ENCODE data around the gene FHOD3.

DNA sequence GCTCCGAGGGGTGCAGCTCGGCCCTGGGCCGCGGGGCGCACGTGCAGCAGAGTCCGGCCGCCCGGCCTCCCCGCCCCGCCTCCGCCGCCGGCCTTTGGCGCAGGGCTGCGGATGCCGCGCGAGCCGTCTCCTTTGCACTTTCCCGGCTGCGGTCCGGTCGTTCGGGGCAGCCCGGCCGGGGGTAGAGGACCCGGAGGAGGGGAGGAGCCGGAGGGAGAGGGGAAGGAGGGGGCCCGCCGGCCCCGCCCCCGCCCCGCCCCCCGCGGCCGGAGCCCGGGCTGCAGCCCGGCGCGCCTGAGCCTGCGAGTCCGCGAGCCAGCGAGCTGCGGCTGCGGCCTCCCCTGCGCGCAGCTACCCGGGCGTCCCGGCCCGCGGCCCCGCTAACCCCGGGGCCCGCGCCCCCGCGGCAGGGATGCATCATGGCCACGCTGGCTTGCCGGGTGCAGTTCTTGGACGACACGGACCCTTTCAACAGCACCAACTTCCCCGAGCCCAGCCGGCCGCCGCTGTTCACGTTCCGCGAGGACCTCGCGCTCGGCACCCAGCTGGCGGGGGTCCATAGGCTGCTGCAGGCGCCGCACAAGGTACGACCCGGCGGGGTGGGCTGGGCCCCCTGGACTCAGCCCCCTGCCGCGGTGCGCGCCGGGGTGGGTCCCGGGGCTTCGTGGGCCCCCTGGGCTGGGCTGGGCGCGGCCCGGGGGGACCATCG is at the start of gene FHOD3:
- TF ChIP-seq, protein P1, sequence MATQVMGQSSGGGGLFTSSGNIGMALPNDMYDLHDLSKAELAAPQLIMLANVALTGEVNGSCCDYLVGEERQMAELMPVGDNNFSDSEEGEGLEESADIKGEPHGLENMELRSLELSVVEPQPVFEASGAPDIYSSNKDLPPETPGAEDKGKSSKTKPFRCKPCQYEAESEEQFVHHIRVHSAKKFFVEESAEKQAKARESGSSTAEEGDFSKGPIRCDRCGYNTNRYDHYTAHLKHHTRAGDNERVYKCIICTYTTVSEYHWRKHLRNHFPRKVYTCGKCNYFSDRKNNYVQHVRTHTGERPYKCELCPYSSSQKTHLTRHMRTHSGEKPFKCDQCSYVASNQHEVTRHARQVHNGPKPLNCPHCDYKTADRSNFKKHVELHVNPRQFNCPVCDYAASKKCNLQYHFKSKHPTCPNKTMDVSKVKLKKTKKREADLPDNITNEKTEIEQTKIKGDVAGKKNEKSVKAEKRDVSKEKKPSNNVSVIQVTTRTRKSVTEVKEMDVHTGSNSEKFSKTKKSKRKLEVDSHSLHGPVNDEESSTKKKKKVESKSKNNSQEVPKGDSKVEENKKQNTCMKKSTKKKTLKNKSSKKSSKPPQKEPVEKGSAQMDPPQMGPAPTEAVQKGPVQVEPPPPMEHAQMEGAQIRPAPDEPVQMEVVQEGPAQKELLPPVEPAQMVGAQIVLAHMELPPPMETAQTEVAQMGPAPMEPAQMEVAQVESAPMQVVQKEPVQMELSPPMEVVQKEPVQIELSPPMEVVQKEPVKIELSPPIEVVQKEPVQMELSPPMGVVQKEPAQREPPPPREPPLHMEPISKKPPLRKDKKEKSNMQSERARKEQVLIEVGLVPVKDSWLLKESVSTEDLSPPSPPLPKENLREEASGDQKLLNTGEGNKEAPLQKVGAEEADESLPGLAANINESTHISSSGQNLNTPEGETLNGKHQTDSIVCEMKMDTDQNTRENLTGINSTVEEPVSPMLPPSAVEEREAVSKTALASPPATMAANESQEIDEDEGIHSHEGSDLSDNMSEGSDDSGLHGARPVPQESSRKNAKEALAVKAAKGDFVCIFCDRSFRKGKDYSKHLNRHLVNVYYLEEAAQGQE (IDR thresholded peaks at IDR 0.05; ENCODE audit: insufficient read depth in 1 of 2, low read depth in 2 of 2, low read length in 2 of 2), result no peak
- no peak for TF ChIP-seq POLR2AphosphoS5 (IDR thresholded peaks at IDR 0.05; ENCODE audit: low read depth, low read length)

Data from PFSK-1 (cell line).